Adrenal gland (tissue), 5 donors: ENCODE data around the gene MRPS22.

Experiments used
- POLR2A ChIP-seq, 2 donors: fragments of 450-650 bp; IDR thresholded peaks; one replicate each; pipeline ENCODE4 v1.6.1; 2017; ENCODE audit warnings: antibody characterized with exemption in 2 of 2, mild to moderate bottlenecking in 2 of 2, moderate library complexity in 1 of 2
- TF ChIP-seq, protein P1 (sequence below), 6 experiments: fragments of 450-650 bp in 4 of 6; fragments of 200-600 bp in 2 of 6; sonication (generic) in 1 of 6; IDR thresholded peaks; 1 replicate in 5 of 6; 2 replicates in 1 of 6; pipeline versions ENCODE4 v1.5.1 to v1.8.0; 2016 to 2021; ENCODE audit warnings: antibody characterized with exemption in 6 of 6, mild to moderate bottlenecking in 2 of 6, moderate library complexity in 1 of 6
- donor health status: DM: no; HTN: no; CAD: no.

GRCh38 chr3:139339219-139339906 is 4.5 kb upstream of the MRPS22 start:
- TF ChIP-seq, protein P1, sequence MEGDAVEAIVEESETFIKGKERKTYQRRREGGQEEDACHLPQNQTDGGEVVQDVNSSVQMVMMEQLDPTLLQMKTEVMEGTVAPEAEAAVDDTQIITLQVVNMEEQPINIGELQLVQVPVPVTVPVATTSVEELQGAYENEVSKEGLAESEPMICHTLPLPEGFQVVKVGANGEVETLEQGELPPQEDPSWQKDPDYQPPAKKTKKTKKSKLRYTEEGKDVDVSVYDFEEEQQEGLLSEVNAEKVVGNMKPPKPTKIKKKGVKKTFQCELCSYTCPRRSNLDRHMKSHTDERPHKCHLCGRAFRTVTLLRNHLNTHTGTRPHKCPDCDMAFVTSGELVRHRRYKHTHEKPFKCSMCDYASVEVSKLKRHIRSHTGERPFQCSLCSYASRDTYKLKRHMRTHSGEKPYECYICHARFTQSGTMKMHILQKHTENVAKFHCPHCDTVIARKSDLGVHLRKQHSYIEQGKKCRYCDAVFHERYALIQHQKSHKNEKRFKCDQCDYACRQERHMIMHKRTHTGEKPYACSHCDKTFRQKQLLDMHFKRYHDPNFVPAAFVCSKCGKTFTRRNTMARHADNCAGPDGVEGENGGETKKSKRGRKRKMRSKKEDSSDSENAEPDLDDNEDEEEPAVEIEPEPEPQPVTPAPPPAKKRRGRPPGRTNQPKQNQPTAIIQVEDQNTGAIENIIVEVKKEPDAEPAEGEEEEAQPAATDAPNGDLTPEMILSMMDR (IDR thresholded peaks at IDR 0.05), result no peak
- no peak for TF ChIP-seq POLR2A (IDR thresholded peaks at IDR 0.05)
